GM12878 (cell line): ENCODE results near the gene PJA1. TPM values are rescaled to one million over a fixed set of nuclear protein-coding genes. Genes with fewer than 3 reads are reported as not detected.

Experiments used
- ATAC-seq: fragments of 200-7000 bp; cut with Tn5 transposase; 3 replicates; pipeline ENCODE4 v1.9.1; 2020; ENCODE audit warnings: mild to moderate bottlenecking, moderate library complexity
- BruUV-seq: library from RNA; stranded (reverse); fragments of 400-500 nt; replicated peaks from 2 replicates; lab custom pipeline; 2021; lab: Mats Ljungman, UMichigan
- CTCF ChIA-PET: fragments of 300-600 bp; sonication (Branson Sonifier 250); formaldehyde crosslinking; extraction: SDS; loops from one replicate; lab custom pipeline; 2021; ENCODE audit warnings: inconsistent platforms; lab: Yijun Ruan, JAX
- POLR2A ChIA-PET: fragments of 350-600 bp; formaldehyde crosslinking; extraction: SDS; loops from one replicate; lab custom pipeline; 2021; ENCODE audit warnings: inconsistent platforms; lab: Charles Lee
- RAD21 ChIA-PET: fragments of 300-600 bp; sonication (Branson Sonifier 250); formaldehyde crosslinking; loops from one replicate; lab custom pipeline; 2023; ENCODE audit warnings: antibody characterized with exemption; ENCODE audit not compliant: unreplicated experiment; lab: Charles Lee
- SMC1A ChIA-PET: fragments of 300-600 bp; sonication (Branson Sonifier 250); formaldehyde crosslinking; loops from one replicate; lab custom pipeline; 2023; ENCODE audit not compliant: unreplicated experiment, uncharacterized antibody; lab: Charles Lee
- DNase-seq: peaks from one replicate; pipeline ENCODE4 v3.0.0-alpha.2; 2011; ENCODE audit warnings: low read depth, low spot score
- FAIRE-seq: peaks from 3 replicates; lab custom pipeline; 2011; peaks lifted over from hg19 to GRCh38; lab: Jason Lieb, UNC
- H2AFZ ChIP-seq: 2 replicates; pipeline ENCODE4 v1.6.0; 2011; ENCODE audit warnings: low read depth, low read length, control low read depth; ENCODE audit not compliant: control insufficient read depth
- H3K27ac ChIP-seq: 2 replicates; pipeline ENCODE4 v1.5.1; 2011; ENCODE audit warnings: control low read depth; ENCODE audit not compliant: control insufficient read depth, insufficient read depth
- H3K27me3 ChIP-seq, 2 experiments: replicated peaks in 1 of 2; 2 replicates each; pipeline versions ENCODE4 v1.6.0 to v1.6.1; 2011; ENCODE audit warnings: low read length in 1 of 2; ENCODE audit not compliant: control insufficient read depth in 2 of 2, insufficient read depth in 2 of 2
- H3K36me3 ChIP-seq, 2 experiments: 2 replicates each; pipeline ENCODE4 v1.5.1; 2011; ENCODE audit warnings: low read length in 1 of 2; ENCODE audit not compliant: control insufficient read depth in 2 of 2, insufficient read depth in 2 of 2
- H3K4me1 ChIP-seq: 2 replicates; pipeline ENCODE4 v1.6.1; 2011; ENCODE audit warnings: mild to moderate bottlenecking, low read length, moderate library complexity, mixed read lengths; ENCODE audit not compliant: control insufficient read depth, insufficient read depth
- H3K4me2 ChIP-seq: 2 replicates; pipeline ENCODE4 v1.6.0; 2011; ENCODE audit warnings: control low read depth; ENCODE audit not compliant: control insufficient read depth, insufficient read depth
- H3K4me3 ChIP-seq: fragments of 200-600 bp; sonication (generic); 2 replicates; pipeline ENCODE4 v1.5.1; 2016
- H3K79me2 ChIP-seq: 2 replicates; pipeline ENCODE4 v1.6.0; 2011; ENCODE audit warnings: low read length; ENCODE audit not compliant: control insufficient read depth, insufficient read depth
- H3K9ac ChIP-seq: 2 replicates; pipeline ENCODE4 v1.8.0; 2011; ENCODE audit warnings: low read length, control low read depth, mixed read lengths; ENCODE audit not compliant: control insufficient read depth, insufficient read depth
- H3K9me3 ChIP-seq: replicated peaks from 3 replicates; pipeline ENCODE4 v1.5.1; 2011; ENCODE audit warnings: mild to moderate bottlenecking, low read length; ENCODE audit not compliant: control insufficient read depth, insufficient read depth
- H4K20me1 ChIP-seq: 2 replicates; pipeline ENCODE4 v1.6.0; 2011; ENCODE audit not compliant: control insufficient read depth, insufficient read depth
- CEBPB ChIP-seq, 2 experiments: fragments of 150-350 bp in 1 of 2; IDR thresholded peaks; 2 replicates each; pipeline ENCODE4 v1.6.1; 2012 to 2014; ENCODE audit warnings: low read depth in 2 of 2, low read length in 2 of 2, borderline replicate concordance in 1 of 2, inconsistent platforms in 1 of 2
- CREB1 ChIP-seq: IDR thresholded peaks from 2 replicates; pipeline ENCODE4 v1.6.1; 2012; ENCODE audit warnings: low read depth, mild to moderate bottlenecking, inconsistent platforms
- FOXM1 ChIP-seq: IDR thresholded peaks from 2 replicates; pipeline ENCODE4 v1.6.1; 2012; ENCODE audit warnings: low read depth, mild to moderate bottlenecking, inconsistent platforms, low read length, moderate library complexity
- GABPA ChIP-seq: IDR thresholded peaks from 2 replicates; pipeline ENCODE4 v1.6.1; 2014; ENCODE audit warnings: antibody characterized with exemption, low read depth, mild to moderate bottlenecking, inconsistent platforms
- MEF2A ChIP-seq: IDR thresholded peaks from 2 replicates; pipeline ENCODE4 v1.6.1; 2011; ENCODE audit warnings: low read depth, mild to moderate bottlenecking, low read length, moderate library complexity; ENCODE audit not compliant: insufficient read depth
- NR2C2 ChIP-seq: IDR thresholded peaks from 2 replicates; pipeline ENCODE4 v1.6.1; 2011; ENCODE audit warnings: borderline replicate concordance, low read depth; ENCODE audit not compliant: control insufficient read depth, insufficient read length
- REST ChIP-seq: IDR thresholded peaks from 2 replicates; pipeline ENCODE4 v1.6.1; 2012; ENCODE audit warnings: mild to moderate bottlenecking, low read depth, low read length
- RFX5 ChIP-seq: IDR thresholded peaks from 2 replicates; pipeline ENCODE4 v1.6.1; 2011; ENCODE audit warnings: low read depth, low read length, improper control_type of control experiment
- SRF ChIP-seq, 2 experiments: IDR thresholded peaks; 2 replicates each; pipeline ENCODE4 v1.6.1; 2011; ENCODE audit warnings: low read depth in 2 of 2, low read length in 2 of 2, mild to moderate bottlenecking in 1 of 2, moderate library complexity in 1 of 2
- ZBTB40 ChIP-seq: fragments of 450-650 bp; IDR thresholded peaks from 2 replicates; pipeline ENCODE4 v1.6.1; 2016; ENCODE audit warnings: mild to moderate bottlenecking, moderate library complexity, borderline replicate concordance
- WGBS: methylation state at CpG from one replicate; pipeline ENCODE4 v1.1.6; 2016; ENCODE audit warnings: low lambda C conversion rate; ENCODE audit not compliant: insufficient replicate concordance, insufficient coverage; ENCODE audit errors: missing lambda C conversion rate; 5-methylcytosine and 5-hydroxymethylcytosine counted together
- in situ Hi-C: fragments of 300-500 bp; cut with MboI; formaldehyde crosslinking; loops from 9 replicates; pipeline ENCODE4 v1.14.3; 2018; ENCODE audit warnings: mixed read lengths
- intact Hi-C: fragments of 100-400 bp; cut with micrococcal nuclease; formaldehyde crosslinking; loops from one replicate; pipeline ENCODE4 v1.14.2; 2022; ENCODE audit not compliant: unreplicated experiment
- polyA plus RNA-seq, 11 experiments: library from polyadenylated mRNA; depleted of rRNA in 4 of 11; unstranded in 6 of 11; stranded (reverse) in 5 of 11; fragments of >200 nt; fragmentation: Nextera tagmentation in 4 of 11; fragmentation: Illumina TruSeq in 1 of 11; extraction: Ambion mirVana in 4 of 11; extraction: Trizol in 1 of 11; gene quantifications; 1 replicate in 1 of 11; 2 replicates in 10 of 11; pipeline versions ENCODE4 v1.2.1 to v1.2.3, GENCODE V29; 2011 to 2016; ENCODE audit warnings: inconsistent platforms in 2 of 11, missing spikeins in 2 of 11, low read depth in 1 of 11
- total RNA-seq, 4 experiments: library from RNA; depleted of rRNA in 3 of 4; stranded (reverse); fragments of >200 nt in 3 of 4; fragmentation: Illumina TruSeq in 1 of 4; extraction: Trizol in 1 of 4; gene quantifications; 2 replicates each; pipeline versions ENCODE4 v1.2.1 to v1.2.3, GENCODE V29; 2013 to 2021

The PJA1 gene
- total and polyA plus RNA-seq, 10 of the 15 experiments (the other 5 are each of a cell fraction or from before 2014, with no cell fraction given): 5.2 to 19.5 (median 10.8) TPM

GRCh38 chrX:69179380-69179911, 14.2 kb upstream of the PJA1 start (continued):
- TF ChIP-seq ZBTB40 (no peak), GABPA (no peak), SRF (IDR thresholded peaks at IDR 0.05; ENCODE audit: low read depth in 2 of 2, low read length in 2 of 2) (no peak), CREB1 (no peak), FOXM1 (no peak)

DNA sequence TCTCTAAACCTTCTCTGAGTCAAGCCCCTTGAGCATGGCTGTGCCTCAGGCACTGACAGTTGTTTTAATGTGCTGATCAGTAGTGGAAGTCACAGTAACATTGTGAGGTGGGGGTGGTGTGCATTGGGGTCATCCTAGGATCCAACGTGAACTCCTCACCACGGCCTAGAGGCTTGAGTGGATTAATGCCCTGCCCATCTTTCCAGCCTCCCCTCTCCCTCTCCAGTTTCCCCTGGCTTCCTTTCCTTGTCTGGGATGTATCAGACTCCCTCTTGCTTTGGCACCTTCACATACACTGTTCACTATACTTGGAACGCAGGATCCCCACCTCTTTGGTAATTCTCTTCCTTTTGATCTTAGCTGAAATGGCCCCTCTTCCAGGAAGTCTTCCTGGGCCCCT, 13.3 kb upstream of the PJA1 start:
- intact Hi-C loops (no loop called here), in situ Hi-C loops (no loop called here)
- Histone ChIP-seq H3K79me2 (no peaks in the 10 kb centered on the region), H3K27me3 (no peaks in the 10 kb centered on the region), H3K9ac (no peak overlapping the region), H3K27ac (no peak overlapping the region), H3K4me1 (no peaks in the 10 kb centered on the region), H2AFZ (no peak overlapping the region), H3K4me2 (no peak overlapping the region), H4K20me1 (no peaks in the 10 kb centered on the region), H3K4me3 (no peak overlapping the region), H3K36me3 (no peaks in the 10 kb centered on the region), H3K9me3 (no peaks in the 10 kb centered on the region)
- WGBS: 49% methylated on average over 3 of the region's 3 CpGs
- CTCF ChIA-PET: no interaction called here
- DNase-seq (no peak), ATAC-seq (no peak), FAIRE-seq (no peak)
- POLR2A ChIA-PET: no interaction called here
- BruUV-seq: no TSS peak
- TF ChIP-seq CEBPB (IDR thresholded peaks at IDR 0.05; ENCODE audit: borderline replicate concordance in 1 of 2, low read depth in 2 of 2, low read length in 2 of 2) (no peak), RFX5 (no peak), NR2C2 (no peak), REST (no peak), MEF2A (no peak)
- SMC1A ChIA-PET: interaction anchor here (0.6 kb wide), 1 partner anchor 227 kb away, joined by 3 read pairs; no protein-coding TSS in a partner anchor
- RAD21 ChIA-PET: no interaction called here
